ENCODE data around the gene NECTIN2. TPM values are rescaled to one million over a fixed set of nuclear protein-coding genes. Genes with fewer than 3 reads are reported as not detected.

Gene NECTIN2
- total RNA-seq, 2 experiments from 2014 or later: not detected

DNA sequence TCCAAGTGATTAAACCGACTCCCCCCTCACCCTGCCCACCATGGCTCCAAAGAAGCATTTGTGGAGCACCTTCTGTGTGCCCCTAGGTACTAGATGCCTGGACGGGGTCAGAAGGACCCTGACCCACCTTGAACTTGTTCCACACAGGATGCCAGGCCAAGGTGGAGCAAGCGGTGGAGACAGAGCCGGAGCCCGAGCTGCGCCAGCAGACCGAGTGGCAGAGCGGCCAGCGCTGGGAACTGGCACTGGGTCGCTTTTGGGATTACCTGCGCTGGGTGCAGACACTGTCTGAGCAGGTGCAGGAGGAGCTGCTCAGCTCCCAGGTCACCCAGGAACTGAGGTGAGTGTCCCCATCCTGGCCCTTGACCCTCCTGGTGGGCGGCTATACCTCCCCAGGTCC is 61.5 kb downstream of the NECTIN2 start:
- no peak overlapping the region for H3K4me2 ChIP-seq (ENCODE audit: low read length)
- TF ChIP-seq, protein P1, sequence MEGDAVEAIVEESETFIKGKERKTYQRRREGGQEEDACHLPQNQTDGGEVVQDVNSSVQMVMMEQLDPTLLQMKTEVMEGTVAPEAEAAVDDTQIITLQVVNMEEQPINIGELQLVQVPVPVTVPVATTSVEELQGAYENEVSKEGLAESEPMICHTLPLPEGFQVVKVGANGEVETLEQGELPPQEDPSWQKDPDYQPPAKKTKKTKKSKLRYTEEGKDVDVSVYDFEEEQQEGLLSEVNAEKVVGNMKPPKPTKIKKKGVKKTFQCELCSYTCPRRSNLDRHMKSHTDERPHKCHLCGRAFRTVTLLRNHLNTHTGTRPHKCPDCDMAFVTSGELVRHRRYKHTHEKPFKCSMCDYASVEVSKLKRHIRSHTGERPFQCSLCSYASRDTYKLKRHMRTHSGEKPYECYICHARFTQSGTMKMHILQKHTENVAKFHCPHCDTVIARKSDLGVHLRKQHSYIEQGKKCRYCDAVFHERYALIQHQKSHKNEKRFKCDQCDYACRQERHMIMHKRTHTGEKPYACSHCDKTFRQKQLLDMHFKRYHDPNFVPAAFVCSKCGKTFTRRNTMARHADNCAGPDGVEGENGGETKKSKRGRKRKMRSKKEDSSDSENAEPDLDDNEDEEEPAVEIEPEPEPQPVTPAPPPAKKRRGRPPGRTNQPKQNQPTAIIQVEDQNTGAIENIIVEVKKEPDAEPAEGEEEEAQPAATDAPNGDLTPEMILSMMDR (conservative IDR thresholded peaks at IDR 0.05; ENCODE audit: low read length): no peak
- TF ChIP-seq EZH2phosphoT487 (IDR thresholded peaks at IDR 0.05; ENCODE audit: borderline replicate concordance, low read depth, low read length): no peak
- H4K20me1 ChIP-seq (ENCODE audit: insufficient read depth, low read length): no peaks in the 10 kb centered on the region
- no TSS peak for BruUV-seq (replicated peaks)
- DNase-seq (ENCODE audit: low spot score): no peak
- H3K9me2 ChIP-seq (ENCODE audit: insufficient read depth, low read length): no peaks in the 10 kb centered on the region
- H2AFZ ChIP-seq (ENCODE audit: low read length): no peak overlapping the region
- ChIA-PET CTCF (ENCODE audit: unreplicated experiment) (interaction anchor here (0.6 kb wide), 1 partner anchor 66 kb away, joined by 3 read pairs; no protein-coding TSS in a partner anchor), POLR2A (no interaction called here)
- H3K9me3 ChIP-seq (ENCODE audit: low read length): no peaks in the 10 kb centered on the region
- peaks cover 15% of the 10 kb centered on the region for H3K4me1 ChIP-seq (ENCODE audit: insufficient read depth, low read length, poor library complexity, severe bottlenecking)
- no peaks in the 10 kb centered on the region for H3K79me2 ChIP-seq (ENCODE audit: insufficient read depth, low read depth, low read length)
- no peak overlapping the region for H3K27ac ChIP-seq (ENCODE audit: low read depth, low read length, poor library complexity, severe bottlenecking)
- intact Hi-C loops (cut with micrococcal nuclease; ENCODE audit: unreplicated experiment): no loop called here
- no peak overlapping the region for H3K4me3 ChIP-seq (ENCODE audit: low read depth, low read length, poor library complexity, severe bottlenecking)
- peaks cover 22% of the 10 kb centered on the region for H3K36me3 ChIP-seq (ENCODE audit: insufficient read depth, low read length)

DNA sequence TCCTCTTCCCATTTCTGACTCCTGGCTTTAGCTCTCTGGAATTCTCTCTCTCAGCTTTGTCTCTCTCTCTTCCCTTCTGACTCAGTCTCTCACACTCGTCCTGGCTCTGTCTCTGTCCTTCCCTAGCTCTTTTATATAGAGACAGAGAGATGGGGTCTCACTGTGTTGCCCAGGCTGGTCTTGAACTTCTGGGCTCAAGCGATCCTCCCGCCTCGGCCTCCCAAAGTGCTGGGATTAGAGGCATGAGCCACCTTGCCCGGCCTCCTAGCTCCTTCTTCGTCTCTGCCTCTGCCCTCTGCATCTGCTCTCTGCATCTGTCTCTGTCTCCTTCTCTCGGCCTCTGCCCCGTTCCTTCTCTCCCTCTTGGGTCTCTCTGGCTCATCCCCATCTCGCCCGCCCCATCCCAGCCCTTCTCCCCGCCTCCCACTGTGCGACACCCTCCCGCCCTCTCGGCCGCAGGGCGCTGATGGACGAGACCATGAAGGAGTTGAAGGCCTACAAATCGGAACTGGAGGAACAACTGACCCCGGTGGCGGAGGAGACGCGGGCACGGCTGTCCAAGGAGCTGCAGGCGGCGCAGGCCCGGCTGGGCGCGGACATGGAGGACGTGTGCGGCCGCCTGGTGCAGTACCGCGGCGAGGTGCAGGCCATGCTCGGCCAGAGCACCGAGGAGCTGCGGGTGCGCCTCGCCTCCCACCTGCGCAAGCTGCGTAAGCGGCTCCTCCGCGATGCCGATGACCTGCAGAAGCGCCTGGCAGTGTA is 62.2 kb downstream of the NECTIN2 start:
- no peak for DNase-seq (ENCODE audit: low spot score)
- no peaks in the 10 kb centered on the region for H3K9me2 ChIP-seq (ENCODE audit: insufficient read depth, low read length)
- H3K4me3 ChIP-seq (ENCODE audit: low read depth, low read length, poor library complexity, severe bottlenecking): no peak overlapping the region
- H3K9me3 ChIP-seq (ENCODE audit: low read length): no peaks in the 10 kb centered on the region
- H3K27ac ChIP-seq (ENCODE audit: low read depth, low read length, poor library complexity, severe bottlenecking): no peak overlapping the region
- no TSS peak for BruUV-seq (replicated peaks)
- peaks cover 15% of the 10 kb centered on the region for H3K4me1 ChIP-seq (ENCODE audit: insufficient read depth, low read length, poor library complexity, severe bottlenecking)
- ChIA-PET POLR2A (no interaction called here), CTCF (ENCODE audit: unreplicated experiment) (interaction anchor here (0.6 kb wide), 1 partner anchor 66 kb away, joined by 3 read pairs; no protein-coding TSS in a partner anchor)
- no peak for TF ChIP-seq EZH2phosphoT487 (IDR thresholded peaks at IDR 0.05; ENCODE audit: borderline replicate concordance, low read depth, low read length)
- TF ChIP-seq, protein P1 (conservative IDR thresholded peaks at IDR 0.05; ENCODE audit: low read length): no peak
- no peaks in the 10 kb centered on the region for H3K79me2 ChIP-seq (ENCODE audit: insufficient read depth, low read depth, low read length)
- peaks cover 16% of the 10 kb centered on the region for H3K36me3 ChIP-seq (ENCODE audit: insufficient read depth, low read length)
- no peaks in the 10 kb centered on the region for H4K20me1 ChIP-seq (ENCODE audit: insufficient read depth, low read length)
- intact Hi-C loops (cut with micrococcal nuclease; ENCODE audit: unreplicated experiment): no loop called here
- no peak overlapping the region for H3K4me2 ChIP-seq (ENCODE audit: low read length)
- H2AFZ ChIP-seq (ENCODE audit: low read length): no peak overlapping the region

DNA sequence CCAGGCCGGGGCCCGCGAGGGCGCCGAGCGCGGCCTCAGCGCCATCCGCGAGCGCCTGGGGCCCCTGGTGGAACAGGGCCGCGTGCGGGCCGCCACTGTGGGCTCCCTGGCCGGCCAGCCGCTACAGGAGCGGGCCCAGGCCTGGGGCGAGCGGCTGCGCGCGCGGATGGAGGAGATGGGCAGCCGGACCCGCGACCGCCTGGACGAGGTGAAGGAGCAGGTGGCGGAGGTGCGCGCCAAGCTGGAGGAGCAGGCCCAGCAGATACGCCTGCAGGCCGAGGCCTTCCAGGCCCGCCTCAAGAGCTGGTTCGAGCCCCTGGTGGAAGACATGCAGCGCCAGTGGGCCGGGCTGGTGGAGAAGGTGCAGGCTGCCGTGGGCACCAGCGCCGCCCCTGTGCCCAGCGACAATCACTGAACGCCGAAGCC is 62.8 kb downstream of the NECTIN2 start:
- H3K9me3 ChIP-seq (ENCODE audit: low read length): no peaks in the 10 kb centered on the region
- H3K27ac ChIP-seq (ENCODE audit: low read depth, low read length, poor library complexity, severe bottlenecking): no peak overlapping the region
- H3K4me3 ChIP-seq (ENCODE audit: low read depth, low read length, poor library complexity, severe bottlenecking): no peak overlapping the region
- H3K4me1 ChIP-seq (ENCODE audit: insufficient read depth, low read length, poor library complexity, severe bottlenecking): peaks cover 12% of the 10 kb centered on the region
- H3K9me2 ChIP-seq (ENCODE audit: insufficient read depth, low read length): no peaks in the 10 kb centered on the region
- ChIA-PET CTCF (ENCODE audit: unreplicated experiment) (no interaction called here), POLR2A (no interaction called here)
- no TSS peak for BruUV-seq (replicated peaks)
- H3K36me3 ChIP-seq (ENCODE audit: insufficient read depth, low read length): peaks cover 10% of the 10 kb centered on the region; the same call in 1 of the 2 replicates
- H2AFZ ChIP-seq (ENCODE audit: low read length): no peak overlapping the region
- no peak for TF ChIP-seq EZH2phosphoT487 (IDR thresholded peaks at IDR 0.05; ENCODE audit: borderline replicate concordance, low read depth, low read length)
- TF ChIP-seq, protein P1 (conservative IDR thresholded peaks at IDR 0.05; ENCODE audit: low read length): no peak
- intact Hi-C loops (cut with micrococcal nuclease; ENCODE audit: unreplicated experiment): no loop called here
- no peaks in the 10 kb centered on the region for H4K20me1 ChIP-seq (ENCODE audit: insufficient read depth, low read length)
- DNase-seq (ENCODE audit: low spot score): no peak
- no peaks in the 10 kb centered on the region for H3K79me2 ChIP-seq (ENCODE audit: insufficient read depth, low read depth, low read length)
- no peak overlapping the region for H3K4me2 ChIP-seq (ENCODE audit: low read length)
